Fibroblast of peridontal ligament (primary cell): ENCODE data around the gene RNASE8.
A peak's percentile ranks its signal among the peaks of the same experiment; 100 is the strongest.

Experiments
- DNase-seq: peaks from one replicate; pipeline ENCODE4 v3.0.0-alpha.2; 2010; ENCODE audit errors: extremely low read depth

RNASE8 gene

DNA sequence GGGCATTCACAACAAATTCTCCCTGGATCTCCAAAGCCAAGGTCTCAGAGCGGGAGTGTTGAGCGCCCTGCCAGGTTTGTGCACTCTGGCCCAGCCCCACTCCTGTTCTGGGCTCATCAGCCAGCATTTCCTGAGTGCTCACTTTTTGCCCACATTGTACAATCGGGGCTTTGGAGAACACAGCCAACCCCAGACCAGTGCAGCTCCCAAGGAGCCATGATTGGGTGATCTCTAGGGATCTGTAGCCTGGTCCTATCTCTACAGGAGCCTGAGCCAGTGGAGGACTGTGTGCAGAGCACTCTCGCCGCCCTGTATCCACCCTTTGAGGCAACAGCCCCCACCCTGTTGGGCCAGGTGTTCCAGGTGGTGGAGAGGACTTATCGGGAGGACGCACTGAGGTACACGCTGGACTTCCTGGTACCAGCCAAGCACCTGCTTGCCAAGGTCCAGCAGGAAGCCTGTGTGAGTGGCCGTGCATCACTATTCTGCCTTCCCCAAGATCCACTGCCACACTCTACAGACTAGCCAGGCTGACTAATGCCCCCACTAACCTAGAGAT lies 15.2 kb downstream of the RNASE8 start:
- DNase-seq: no peak

DNA sequence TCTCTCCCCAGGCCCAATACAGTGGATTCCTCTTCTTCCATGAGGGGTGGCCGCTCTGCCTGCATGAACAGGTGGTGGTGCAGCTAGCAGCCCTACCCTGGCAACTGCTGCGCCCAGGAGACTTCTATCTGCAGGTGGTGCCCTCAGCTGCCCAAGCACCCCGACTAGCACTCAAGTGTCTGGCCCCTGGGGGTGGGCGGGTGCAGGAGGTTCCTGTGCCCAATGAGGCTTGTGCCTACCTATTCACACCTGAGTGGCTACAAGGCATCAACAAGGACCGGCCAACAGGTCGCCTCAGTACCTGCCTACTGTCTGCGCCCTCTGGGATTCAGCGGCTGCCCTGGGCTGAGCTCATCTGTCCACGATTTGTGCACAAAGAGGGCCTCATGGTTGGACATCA lies 16.3 kb downstream of the RNASE8 start:
- DNase-seq: no peak

- DNase-seq: no peak
These were observed 17.0 kb downstream of the RNASE8 start for GRCh38 chr14:21074398-21075272.

GRCh38 chr14:21075719-21076437 lies 18.3 kb downstream of the RNASE8 start:
- no peak for DNase-seq

DNA sequence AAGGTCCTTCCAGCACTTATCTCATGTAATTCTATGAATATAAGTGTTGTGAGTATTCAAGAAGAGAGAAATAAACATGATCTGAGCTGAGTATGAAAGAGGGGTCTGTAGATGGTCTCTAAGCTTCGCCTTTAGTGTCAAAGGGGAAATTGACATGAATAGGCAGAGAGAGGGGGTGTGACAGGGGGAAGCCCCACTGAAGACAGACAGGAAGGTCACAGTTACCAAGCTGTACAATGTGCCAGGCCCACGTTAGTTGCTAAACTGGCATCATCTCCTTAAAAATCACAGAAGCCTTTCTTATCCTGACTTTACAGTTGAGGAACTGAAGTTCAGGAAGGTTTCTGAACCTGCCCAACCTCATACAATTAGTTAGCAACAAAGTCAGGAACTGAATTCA lies 20.1 kb downstream of the RNASE8 start:
- no peak for DNase-seq

DNA sequence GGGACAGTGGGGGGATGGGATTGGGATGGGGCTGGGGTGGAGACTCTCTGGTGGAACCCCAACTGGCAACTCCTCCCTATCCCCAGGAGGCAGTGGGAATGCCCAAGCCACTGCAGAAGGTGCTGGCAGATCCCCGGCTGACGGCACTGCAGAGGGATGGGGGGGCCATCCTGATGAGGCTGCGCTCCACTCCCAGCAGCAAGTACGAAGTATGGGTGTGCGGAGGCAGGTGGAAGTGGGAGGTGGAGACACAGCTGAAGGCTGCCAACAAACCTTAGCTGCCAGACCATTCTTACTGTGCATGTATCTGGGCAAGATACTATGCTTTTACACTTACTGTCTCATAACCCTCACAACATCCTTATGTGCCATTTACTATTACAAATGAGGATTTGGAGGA lies 20.7 kb downstream of the RNASE8 start:
- DNase-seq: no peak

DNA sequence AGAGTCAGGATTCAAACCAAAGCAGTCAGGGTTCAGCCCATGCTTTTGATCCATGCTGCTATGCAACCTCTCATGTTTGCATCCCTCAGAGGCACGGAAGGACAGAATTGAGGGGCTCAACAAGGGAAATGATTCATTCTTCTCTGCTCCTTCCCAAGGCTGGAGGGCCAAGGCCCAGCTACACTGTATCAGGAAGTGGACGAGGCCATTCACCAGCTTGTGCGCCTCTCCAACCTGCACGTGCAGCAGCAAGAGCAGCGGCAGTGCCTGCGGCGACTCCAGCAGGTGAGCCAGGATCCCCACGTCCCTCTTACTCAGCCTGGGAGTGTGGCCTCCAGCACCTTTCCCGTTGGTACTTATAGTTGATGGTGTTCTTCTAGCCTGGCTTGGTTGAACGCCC lies 21.1 kb downstream of the RNASE8 start:
- DNase-seq: no peak

GRCh38 chr14:21081521-21082142 lies 24.0 kb downstream of the RNASE8 start:
- no peak for DNase-seq

GRCh38 chr14:21083565-21084325 lies 26.1 kb downstream of the RNASE8 start:
- no peak for DNase-seq

DNA sequence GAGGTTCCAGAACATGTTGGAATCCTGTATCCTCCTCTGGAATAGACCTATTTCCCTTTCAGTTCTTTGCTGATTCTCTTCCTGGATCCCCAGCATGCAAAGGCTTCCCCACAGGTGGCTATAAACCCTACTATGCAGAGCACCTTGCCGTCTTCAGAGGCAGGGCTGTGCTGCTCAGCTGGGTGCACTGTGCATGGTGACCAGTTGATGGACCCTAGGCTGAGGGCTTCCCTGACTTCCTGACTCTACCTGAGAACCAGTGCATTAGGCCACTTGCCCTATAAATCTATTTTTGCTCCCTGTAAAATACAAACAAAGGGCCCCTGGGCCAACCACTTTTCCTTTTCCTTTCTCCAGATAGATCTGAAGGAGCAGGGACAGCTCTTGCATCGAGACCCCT lies 26.8 kb downstream of the RNASE8 start:
- no peak for DNase-seq

DNA sequence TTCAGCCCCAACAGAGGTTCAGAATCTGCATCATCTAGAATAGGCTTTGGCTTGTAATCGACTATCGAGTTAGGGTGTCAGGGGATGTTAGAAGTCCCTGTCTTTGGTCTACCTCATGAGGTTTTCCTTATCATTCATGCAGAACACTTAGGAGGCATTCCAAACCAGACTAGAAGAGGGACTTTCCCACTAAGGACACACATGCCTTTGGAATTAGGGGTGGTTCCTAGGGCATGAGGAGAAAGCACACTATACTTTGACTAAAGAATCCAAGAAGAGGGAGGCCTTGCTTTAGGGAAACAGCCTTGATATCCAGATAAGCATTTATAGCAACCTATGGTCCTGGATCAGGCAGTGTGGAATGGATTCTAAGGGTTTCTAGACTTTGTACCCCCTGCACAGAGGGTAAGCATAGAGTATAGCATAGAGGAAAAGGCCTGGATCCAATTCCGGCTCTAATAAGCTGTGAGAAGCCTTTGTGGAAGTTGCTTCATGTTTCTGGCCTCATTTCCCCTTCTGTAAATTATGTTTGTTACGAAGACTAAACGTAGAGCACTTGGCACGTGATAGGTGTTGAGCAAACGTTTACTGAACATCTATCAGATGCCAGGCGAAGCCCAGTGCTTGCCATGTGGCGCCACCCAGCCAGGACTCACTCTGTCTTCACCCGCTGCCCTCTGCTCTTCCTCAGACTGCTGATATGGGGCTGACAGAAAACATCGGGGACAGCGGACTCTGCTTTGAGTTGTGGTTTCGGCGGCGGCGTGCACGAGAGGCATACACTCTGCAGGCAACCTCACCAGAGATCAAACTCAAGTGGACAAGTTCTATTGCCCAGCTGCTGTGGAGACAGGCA lies 27.6 kb downstream of the RNASE8 start:
- peak; percentile 87 for DNase-seq

GRCh38 chr14:21086908-21087293 lies 29.3 kb downstream of the RNASE8 start:
- no peak for DNase-seq

DNA sequence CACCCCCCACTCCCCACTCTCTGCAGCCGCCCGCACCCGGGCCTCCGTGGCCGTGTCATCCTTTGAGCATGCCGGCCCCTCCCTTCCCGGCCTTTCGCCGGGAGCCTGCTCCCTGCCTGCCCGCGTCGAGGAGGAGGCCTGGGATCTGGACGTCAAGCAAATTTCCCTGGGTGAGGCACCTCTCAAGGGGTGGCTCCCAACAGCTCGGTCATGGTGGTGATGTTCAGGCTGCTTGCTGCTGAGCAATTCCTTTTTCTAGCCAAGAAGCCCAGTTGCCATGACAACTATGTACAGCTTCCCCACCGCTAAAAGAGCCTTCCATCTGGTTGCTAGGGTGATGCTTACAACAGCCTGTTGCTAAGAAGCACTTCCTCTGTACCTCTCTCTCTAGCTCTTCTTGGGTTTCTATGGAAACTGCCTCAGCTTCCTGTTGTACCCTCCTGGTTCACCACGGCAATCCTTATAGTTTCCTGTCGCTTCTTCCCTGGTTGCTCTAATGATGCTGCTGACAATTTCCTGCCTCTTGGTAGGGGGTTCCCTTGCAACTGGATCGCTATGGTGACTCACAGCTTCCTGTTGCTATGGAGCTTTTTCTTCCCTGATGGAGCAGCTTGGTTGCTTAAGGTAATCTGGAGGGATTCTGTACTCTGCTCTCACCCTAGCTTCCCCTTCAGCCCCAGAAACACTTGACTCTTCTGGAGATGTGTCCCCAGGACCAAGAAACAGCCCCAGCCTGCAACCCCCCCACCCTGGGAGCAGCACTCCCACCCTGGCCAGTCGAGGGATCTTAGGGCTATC lies 29.9 kb downstream of the RNASE8 start:
- DNase-seq: peak; percentile 96

- no peak for DNase-seq
These were observed 31.1 kb downstream of the RNASE8 start for GRCh38 chr14:21088687-21089086.

GRCh38 chr14:21089271-21089670 lies 31.6 kb downstream of the RNASE8 start:
- no peak for DNase-seq

DNA sequence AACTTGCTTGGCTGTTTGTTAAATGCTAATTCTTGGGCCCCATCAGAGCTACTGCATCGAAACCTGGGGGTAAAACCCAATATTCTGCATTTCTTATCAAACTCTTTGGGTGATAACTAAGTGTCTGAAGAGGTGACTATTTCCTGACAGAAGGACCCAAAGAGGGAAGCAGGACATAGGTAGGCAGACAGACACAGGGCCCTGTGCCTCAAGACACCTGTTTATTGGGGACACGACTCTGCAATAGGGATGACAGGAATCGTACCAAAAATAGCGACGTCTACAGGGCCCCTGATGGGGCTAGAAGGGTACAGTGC lies 32.2 kb downstream of the RNASE8 start:
- no peak for DNase-seq

DNA sequence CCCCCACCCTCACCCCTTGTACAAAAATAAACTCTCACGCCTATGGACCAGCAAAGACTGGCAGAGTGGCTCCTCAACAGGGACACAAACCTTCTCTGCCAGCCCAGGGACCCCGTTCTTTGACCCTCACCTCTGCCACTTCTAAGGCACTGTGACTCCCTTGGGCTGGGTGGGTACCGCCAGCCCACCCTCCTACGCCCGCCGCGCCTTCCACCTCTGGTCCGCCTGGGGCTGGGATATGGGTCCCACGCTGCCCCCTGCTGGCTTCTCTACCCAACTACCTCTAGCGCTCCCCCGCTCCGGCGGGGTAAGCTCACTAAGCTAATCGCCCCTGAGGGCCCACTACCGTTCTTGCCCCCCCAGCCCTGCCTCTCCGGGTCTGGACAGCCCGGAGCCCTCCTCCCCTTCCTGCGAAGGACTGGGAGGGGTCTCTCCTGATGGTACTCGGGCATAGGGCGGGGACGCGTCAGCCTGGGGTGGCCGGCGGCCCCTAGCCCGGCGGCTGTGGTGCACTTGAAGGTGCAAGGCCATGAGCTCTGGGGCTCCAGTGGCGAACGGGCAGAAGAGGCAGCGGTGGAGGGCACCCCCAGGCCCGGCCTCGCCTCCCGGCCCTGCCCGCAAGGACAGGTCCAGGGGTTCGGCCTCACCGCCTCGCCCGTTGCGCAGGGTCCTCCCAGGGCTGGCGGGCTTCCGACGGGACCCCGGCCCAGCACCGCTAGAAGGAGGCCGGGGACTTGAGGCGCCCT lies 32.7 kb downstream of the RNASE8 start:
- DNase-seq: no peak

- DNase-seq: no peak
These were observed 33.5 kb downstream of the RNASE8 start for GRCh38 chr14:21090940-21091663.

- DNase-seq: no peak
These were observed 34.2 kb downstream of the RNASE8 start for GRCh38 chr14:21091821-21092272.
